ENCODE measurements around the gene RYR3.
A peak's percentile ranks its signal among the peaks of the same experiment; 100 is the strongest.

Gene RYR3

GRCh38 chr15:33310481-33311311, at the start of gene RYR3:
Gene RYR3 (plus strand): TSS chr15:33310967. CDS start chr15:33311046, 79 bp downstream.
- no peak for TF ChIP-seq CTCF (conservative IDR thresholded peaks at IDR 0.05; ENCODE audit: low read length)

GRCh38 chr15:33262306-33262705, 48.5 kb upstream of the RYR3 start:
- peak; percentile 5 for DNase-seq (ENCODE audit: low read depth)
- no peak overlapping the region for H3K4me3 ChIP-seq (ENCODE audit: low read length)
- no peak for TF ChIP-seq CTCF (conservative IDR thresholded peaks at IDR 0.05; ENCODE audit: low read length)

More at GRCh38 chr15:33310481-33311311, at the start of gene RYR3:
- DNase-seq (ENCODE audit: low read depth) = no peak
- H3K4me3 ChIP-seq (ENCODE audit: low read length) = no peak within 1 kb of the TSS

GRCh38 chr15:33277689-33278088, 33.1 kb upstream of the RYR3 start:
- H3K4me3 ChIP-seq (ENCODE audit: low read length) = no peak overlapping the region
- no peak for DNase-seq (ENCODE audit: low read depth)
- TF ChIP-seq CTCF (conservative IDR thresholded peaks at IDR 0.05; ENCODE audit: low read length) = no peak

GRCh38 chr15:33278816-33279612, 31.8 kb upstream of the RYR3 start:
- TF ChIP-seq CTCF (conservative IDR thresholded peaks at IDR 0.05; ENCODE audit: low read length) = peak; percentile 35
- peak; percentile 81 for DNase-seq (ENCODE audit: low read depth)
- no peak overlapping the region for H3K4me3 ChIP-seq (ENCODE audit: low read length)

GRCh38 chr15:33279613-33280205, 31.1 kb upstream of the RYR3 start:
- H3K4me3 ChIP-seq (ENCODE audit: low read length) = no peak overlapping the region
- TF ChIP-seq CTCF (conservative IDR thresholded peaks at IDR 0.05; ENCODE audit: low read length) = no peak
- peak; percentile 9 for DNase-seq (ENCODE audit: low read depth)

- TF ChIP-seq CTCF (conservative IDR thresholded peaks at IDR 0.05; ENCODE audit: low read length) = no peak
- no peak for DNase-seq (ENCODE audit: low read depth)
- H3K4me3 ChIP-seq (ENCODE audit: low read length) = no peak overlapping the region
Measured at GRCh38 chr15:33282226-33283020, 28.3 kb upstream of the RYR3 start.

Measured in AG10803 (cell line).